GM20000 (cell line): ENCODE results near the gene COL11A2.

Experiments
- DNase-seq: peaks from one replicate; pipeline ENCODE4 v3.0.0; 2012; ENCODE audit warnings: low spot score
- TF ChIP-seq, protein P1 (sequence below): IDR thresholded peaks from 2 replicates; pipeline ENCODE4 v1.5.1; 2012; ENCODE audit warnings: mild to moderate bottlenecking, control low read depth; ENCODE audit errors: extremely low read depth, missing control alignments

The COL11A2 gene

GRCh38 chr6:33190504-33191107 lies 1.7 kb downstream of the COL11A2 start:
- DNase-seq: no peak
- TF ChIP-seq, protein P1, sequence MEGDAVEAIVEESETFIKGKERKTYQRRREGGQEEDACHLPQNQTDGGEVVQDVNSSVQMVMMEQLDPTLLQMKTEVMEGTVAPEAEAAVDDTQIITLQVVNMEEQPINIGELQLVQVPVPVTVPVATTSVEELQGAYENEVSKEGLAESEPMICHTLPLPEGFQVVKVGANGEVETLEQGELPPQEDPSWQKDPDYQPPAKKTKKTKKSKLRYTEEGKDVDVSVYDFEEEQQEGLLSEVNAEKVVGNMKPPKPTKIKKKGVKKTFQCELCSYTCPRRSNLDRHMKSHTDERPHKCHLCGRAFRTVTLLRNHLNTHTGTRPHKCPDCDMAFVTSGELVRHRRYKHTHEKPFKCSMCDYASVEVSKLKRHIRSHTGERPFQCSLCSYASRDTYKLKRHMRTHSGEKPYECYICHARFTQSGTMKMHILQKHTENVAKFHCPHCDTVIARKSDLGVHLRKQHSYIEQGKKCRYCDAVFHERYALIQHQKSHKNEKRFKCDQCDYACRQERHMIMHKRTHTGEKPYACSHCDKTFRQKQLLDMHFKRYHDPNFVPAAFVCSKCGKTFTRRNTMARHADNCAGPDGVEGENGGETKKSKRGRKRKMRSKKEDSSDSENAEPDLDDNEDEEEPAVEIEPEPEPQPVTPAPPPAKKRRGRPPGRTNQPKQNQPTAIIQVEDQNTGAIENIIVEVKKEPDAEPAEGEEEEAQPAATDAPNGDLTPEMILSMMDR: no peak

- TF ChIP-seq, protein P1: no peak
- no peak for DNase-seq
Measured at GRCh38 chr6:33189625-33190448, 2.4 kb downstream of the COL11A2 start.

- DNase-seq: no peak
- TF ChIP-seq, protein P1: no peak
Measured at GRCh38 chr6:33189164-33189563, 3.1 kb downstream of the COL11A2 start.

- DNase-seq: no peak
- TF ChIP-seq, protein P1: no peak
Measured at GRCh38 chr6:33187809-33188208, 4.5 kb downstream of the COL11A2 start.

- TF ChIP-seq, protein P1: no peak
- no peak for DNase-seq
Measured at GRCh38 chr6:33185654-33186187, 6.5 kb downstream of the COL11A2 start.

DNA sequence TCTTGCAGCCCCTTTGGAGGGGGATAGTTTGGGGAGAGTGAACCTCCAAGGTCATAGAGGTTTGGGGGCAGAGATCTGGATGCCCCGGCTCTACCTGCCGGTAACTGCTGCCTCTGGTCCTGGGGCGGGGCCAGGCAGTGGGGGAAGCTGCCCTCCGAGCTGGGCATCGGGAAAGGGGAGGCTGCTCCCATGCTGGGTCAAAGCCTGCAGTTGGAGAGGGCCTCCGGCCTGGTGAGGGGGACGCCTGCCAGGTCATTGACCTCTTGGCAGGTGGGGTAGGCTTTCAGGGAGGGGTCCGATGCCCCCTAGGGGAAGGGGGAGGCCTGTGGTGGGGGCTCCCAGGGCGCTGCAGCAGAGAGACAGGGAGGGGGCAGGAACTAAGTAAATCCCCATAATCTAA lies 7.1 kb downstream of the COL11A2 start:
- TF ChIP-seq, protein P1: no peak
- DNase-seq: no peak

- DNase-seq: no peak
- TF ChIP-seq, protein P1: no peak
Measured at GRCh38 chr6:33183071-33183683, 9.1 kb downstream of the COL11A2 start.
